ENCODE measurements around the gene EFS. TPM values are rescaled to one million over a fixed set of nuclear protein-coding genes. Genes with fewer than 3 reads are reported as not detected.

EFS gene, protein sequence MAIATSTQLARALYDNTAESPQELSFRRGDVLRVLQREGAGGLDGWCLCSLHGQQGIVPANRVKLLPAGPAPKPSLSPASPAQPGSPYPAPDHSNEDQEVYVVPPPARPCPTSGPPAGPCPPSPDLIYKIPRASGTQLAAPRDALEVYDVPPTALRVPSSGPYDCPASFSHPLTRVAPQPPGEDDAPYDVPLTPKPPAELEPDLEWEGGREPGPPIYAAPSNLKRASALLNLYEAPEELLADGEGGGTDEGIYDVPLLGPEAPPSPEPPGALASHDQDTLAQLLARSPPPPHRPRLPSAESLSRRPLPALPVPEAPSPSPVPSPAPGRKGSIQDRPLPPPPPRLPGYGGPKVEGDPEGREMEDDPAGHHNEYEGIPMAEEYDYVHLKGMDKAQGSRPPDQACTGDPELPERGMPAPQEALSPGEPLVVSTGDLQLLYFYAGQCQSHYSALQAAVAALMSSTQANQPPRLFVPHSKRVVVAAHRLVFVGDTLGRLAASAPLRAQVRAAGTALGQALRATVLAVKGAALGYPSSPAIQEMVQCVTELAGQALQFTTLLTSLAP
- polyA plus RNA-seq, result not detected

DNA sequence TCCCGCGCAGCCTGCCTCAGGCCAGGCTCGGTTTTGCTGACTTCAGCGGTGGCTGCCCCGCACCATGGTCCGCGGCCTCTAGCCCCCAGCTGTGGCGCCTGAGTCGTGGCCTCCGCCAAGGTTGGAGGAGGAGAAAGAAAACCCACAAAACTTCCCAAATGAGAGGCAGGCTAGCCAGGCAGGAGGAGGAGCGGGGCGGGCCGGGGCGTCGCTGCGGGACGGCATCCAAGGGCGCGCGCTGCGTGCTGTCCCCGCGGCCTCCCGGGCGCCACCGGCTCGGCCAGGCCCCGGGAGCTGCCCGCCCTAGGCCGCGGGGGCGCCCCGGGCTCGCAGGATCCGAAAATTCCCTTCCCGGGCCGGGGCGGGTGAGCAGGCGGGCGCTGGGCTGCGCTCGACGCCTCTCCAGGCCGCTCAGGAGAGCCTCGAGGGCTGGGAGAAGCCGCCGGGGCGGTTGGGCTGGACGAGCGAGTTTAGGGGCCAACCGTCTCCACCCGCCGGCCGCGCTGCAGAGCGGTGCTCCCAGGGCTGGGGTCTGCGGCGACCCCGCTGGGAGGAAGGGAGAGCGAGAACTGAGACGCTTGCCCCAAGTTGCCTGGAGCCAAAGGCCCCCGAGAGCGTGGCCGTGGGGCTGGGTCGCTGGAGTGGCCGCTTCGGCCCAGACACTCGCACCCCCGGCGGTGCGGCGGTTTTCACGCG lies at the start of gene EFS:
Gene EFS, minus strand, starts transcription at position 137 of the 696 bp plus-strand sequence. CDS start 147 bp downstream, outside the sequence.
- Mint-ChIP-seq H3K4me1 (no peaks in the 10 kb centered on the region), H3K4me3 (peak within 1 kb of the TSS in 1 of 4 donors; percentile 33), H3K36me3 (no peaks in the 10 kb centered on the region), H3K27ac (no peak within 1 kb of the TSS), H3K9me3 (no peaks in the 10 kb centered on the region), H3K27me3 (peaks cover 23% of the 10 kb centered on the region)

GRCh38 chr14:23414254-23414653 lies 49.3 kb upstream of the EFS start:
- Mint-ChIP-seq H3K4me1 (peaks cover 0 to 1% (median 0%) of the 10 kb centered on the region in 3 donors), H3K36me3 (peaks cover 3% of the 10 kb centered on the region), H3K27me3 (peaks cover 28% of the 10 kb centered on the region), H3K9me3 (peaks cover 0 to 2% (median 0%) of the 10 kb centered on the region in 3 donors), H3K4me3 (no peak overlapping the region), H3K27ac (no peak overlapping the region)

DNA sequence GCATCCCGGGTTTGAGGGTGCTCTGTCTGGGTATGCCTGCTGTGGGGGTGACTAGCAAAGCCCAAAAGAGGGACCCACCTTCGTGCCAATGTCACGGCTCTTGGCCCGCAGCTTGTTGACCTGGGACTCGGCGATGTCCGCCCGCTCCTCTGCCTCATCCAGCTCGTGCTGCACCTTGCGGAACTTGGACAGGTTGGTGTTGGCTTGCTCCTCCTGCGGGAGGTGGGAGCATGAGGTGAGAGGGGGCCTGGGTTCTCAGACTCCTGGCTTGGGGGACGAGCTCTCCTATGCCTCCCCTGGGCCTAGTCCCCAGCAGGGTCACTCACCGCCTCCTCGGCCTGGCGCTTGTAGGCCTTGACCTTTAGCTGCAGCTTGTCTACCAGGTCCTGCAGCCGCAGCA lies 48.7 kb upstream of the EFS start:
- Mint-ChIP-seq H3K27me3 (peaks cover 29% of the 10 kb centered on the region), H3K27ac (no peak overlapping the region), H3K36me3 (peaks cover 3% of the 10 kb centered on the region), H3K4me3 (peak overlapping the region in 1 of 4 donors; percentile 68), H3K9me3 (peaks cover 0 to 2% (median 0%) of the 10 kb centered on the region in 3 donors), H3K4me1 (peaks cover 0 to 1% (median 0%) of the 10 kb centered on the region in 3 donors)

GRCh38 chr14:23411563-23412525 lies 46.9 kb upstream of the EFS start:
- Mint-ChIP-seq H3K9me3 (peaks cover 0 to 2% (median 0%) of the 10 kb centered on the region in 3 donors), H3K27ac (no peak overlapping the region), H3K36me3 (peaks cover 3% of the 10 kb centered on the region), H3K4me1 (no peaks in the 10 kb centered on the region), H3K4me3 (no peak overlapping the region), H3K27me3 (peaks cover 33% of the 10 kb centered on the region)

DNA sequence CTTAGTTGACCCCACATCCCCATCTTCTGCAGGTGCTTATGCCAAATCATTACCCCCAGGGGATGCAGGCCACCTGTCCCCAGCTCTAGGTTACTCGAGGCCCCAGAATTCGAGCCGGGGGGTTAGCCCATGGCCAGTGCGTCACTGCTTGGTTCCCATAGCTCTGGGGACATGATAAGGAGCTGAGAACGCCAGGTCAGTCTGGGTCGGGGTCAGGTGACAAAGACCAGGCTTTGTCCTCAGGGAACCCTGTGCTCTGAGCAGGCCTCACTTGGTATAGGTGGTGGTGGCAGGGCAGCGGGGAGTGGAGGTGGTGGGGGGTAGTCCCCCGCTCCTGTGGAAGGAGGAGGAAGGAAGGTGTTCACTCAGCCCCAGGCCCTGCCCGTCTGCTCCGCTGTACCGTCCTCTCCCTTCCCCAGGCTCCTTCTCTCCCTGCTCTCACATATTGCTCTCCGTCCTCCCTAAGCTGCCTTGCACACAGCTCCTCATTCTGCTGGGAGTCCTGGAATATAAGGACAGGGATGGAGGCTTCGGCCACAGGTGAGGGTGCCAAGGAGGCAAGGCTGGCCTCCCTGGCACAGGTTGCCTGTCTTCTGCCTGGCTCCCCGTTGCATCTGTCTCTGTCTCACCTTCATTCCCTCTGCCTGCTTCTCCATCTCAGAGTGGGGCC lies 45.1 kb upstream of the EFS start:
- Mint-ChIP-seq H3K9me3 (peaks cover 0 to 3% (median 0%) of the 10 kb centered on the region in 3 donors), H3K4me3 (peak overlapping the region in 1 of 4 donors; percentile 65), H3K27me3 (peaks cover 44% of the 10 kb centered on the region), H3K4me1 (peaks cover 0 to 7% (median 0%) of the 10 kb centered on the region in 3 donors), H3K27ac (no peak overlapping the region), H3K36me3 (peaks cover 3% of the 10 kb centered on the region)

DNA sequence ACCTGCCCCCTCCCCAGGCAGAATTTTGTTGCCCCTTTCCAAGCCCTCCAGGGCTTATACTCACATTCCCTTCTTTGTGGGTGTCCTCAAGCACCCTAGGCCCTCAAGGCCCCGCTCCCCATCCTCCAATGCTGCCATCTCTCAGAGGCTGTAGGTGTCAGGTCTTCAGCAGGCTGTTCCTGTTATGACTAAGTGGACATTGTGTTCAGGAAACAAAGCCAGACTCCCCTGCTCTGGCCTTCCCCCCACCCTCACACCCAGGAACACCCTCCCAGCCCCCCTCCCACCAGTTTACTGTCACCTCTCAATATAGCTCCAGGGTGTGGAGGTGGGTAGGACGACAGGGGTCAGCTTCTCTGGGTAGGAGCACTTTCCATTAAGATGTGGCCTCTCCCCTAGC lies 44.5 kb upstream of the EFS start:
- H3K27me3 Mint-ChIP-seq, result peaks cover 48% of the 10 kb centered on the region
- peaks cover 0 to 3% (median 0%) of the 10 kb centered on the region in 3 donors for H3K9me3 Mint-ChIP-seq
- no peak overlapping the region for H3K27ac Mint-ChIP-seq
- no peak overlapping the region for H3K4me3 Mint-ChIP-seq
- peaks cover 3% of the 10 kb centered on the region for H3K36me3 Mint-ChIP-seq
- peaks cover 0 to 7% (median 0%) of the 10 kb centered on the region in 3 donors for H3K4me1 Mint-ChIP-seq

- Mint-ChIP-seq H3K4me1 (peaks cover 0 to 7% (median 0%) of the 10 kb centered on the region in 3 donors), H3K4me3 (no peak overlapping the region), H3K27me3 (peaks cover 52% of the 10 kb centered on the region), H3K9me3 (peaks cover 0 to 3% (median 0%) of the 10 kb centered on the region in 3 donors), H3K36me3 (peaks cover 3% of the 10 kb centered on the region), H3K27ac (no peak overlapping the region)
These were observed 43.3 kb upstream of the EFS start for GRCh38 chr14:23408307-23408630.

DNA sequence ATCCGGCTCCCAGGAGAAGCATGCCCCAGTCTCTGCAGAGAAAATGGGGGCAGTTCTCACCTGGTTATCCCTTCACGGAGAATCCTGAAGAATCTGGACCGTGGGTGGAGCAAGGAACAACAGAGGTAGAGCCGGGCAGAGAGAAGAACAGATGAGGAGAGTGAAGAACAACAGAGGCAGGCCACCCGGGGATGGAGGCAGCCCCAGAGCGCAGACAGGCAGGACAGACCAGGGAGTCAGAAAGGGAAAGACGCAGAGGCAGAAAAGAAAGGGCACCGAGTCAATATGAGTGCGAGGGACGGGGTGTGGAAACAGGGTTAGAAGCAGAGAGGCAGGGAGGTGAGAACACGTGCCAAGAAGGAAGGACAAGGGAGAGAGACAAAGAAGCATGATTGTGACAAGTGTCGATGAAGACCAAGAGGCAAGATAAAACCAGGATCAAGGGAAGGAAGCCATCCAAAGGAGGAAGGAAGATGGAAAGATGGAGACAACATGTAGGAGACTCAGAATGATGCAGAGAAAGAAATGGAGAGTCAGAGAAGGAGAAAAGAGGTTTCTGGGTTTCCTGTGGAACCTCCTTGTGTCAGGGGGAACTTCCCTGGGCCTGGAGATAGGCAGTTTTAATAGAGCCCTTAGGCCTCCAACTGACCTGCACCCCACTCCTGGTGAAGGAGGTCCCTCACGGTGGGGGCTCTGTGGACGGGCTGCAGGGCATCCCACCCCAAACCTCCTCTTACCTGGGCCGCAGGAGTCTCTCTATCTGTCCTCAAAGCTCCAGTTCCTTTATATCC lies 42.7 kb upstream of the EFS start, which contains the start of gene MYH6:
Gene MYH6, minus strand, starts transcription at position 758 of the 791 bp plus-strand sequence. CDS start 1,050 bp downstream, outside the sequence.
- Mint-ChIP-seq H3K27me3 (peaks cover 52% of the 10 kb centered on the region), H3K4me1 (peaks cover 0 to 7% (median 0%) of the 10 kb centered on the region in 3 donors), H3K36me3 (peaks cover 3% of the 10 kb centered on the region), H3K27ac (no peak within 1 kb of the TSS), H3K9me3 (peaks cover 0 to 3% (median 0%) of the 10 kb centered on the region in 3 donors), H3K4me3 (peak within 1 kb of the TSS in 1 of 4 donors; percentile 28)

DNA sequence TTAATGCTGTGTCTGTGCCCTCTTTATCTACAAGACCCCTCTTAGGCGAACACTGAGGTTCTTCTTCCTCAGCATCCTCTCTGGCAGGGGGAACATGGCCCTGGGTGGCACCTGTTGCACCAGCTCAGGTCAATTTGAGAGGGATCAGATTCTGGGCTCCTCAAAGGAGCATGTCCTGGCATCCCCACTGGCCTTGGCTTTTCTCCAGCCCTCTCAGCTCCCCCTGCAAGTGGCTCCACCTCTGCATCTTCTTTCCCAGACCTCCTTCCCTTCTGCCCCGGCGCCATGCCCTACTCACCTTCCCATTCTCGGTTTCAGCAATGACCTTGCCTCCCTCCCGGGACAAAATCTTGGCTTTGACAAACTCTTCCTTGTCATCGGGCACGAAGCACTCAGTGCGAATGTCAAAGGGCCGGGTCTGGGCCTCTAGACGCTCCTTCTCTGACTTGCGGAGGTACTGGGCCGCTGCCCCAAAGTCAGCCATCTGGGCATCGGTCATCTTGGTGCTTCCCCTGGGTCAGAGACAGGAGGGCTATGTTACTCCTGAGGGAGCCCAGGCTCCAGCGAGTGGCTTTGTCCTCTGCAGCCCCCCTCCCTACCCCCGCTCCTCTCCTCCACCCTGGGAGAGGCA lies 41.9 kb upstream of the EFS start:
- no peak overlapping the region for H3K27ac Mint-ChIP-seq
- peaks cover 52% of the 10 kb centered on the region for H3K27me3 Mint-ChIP-seq
- H3K4me1 Mint-ChIP-seq, result peaks cover 0 to 7% (median 0%) of the 10 kb centered on the region in 3 donors
- peaks cover 3% of the 10 kb centered on the region for H3K36me3 Mint-ChIP-seq
- H3K4me3 Mint-ChIP-seq, result no peak overlapping the region
- H3K9me3 Mint-ChIP-seq, result peaks cover 0 to 3% (median 0%) of the 10 kb centered on the region in 3 donors

DNA sequence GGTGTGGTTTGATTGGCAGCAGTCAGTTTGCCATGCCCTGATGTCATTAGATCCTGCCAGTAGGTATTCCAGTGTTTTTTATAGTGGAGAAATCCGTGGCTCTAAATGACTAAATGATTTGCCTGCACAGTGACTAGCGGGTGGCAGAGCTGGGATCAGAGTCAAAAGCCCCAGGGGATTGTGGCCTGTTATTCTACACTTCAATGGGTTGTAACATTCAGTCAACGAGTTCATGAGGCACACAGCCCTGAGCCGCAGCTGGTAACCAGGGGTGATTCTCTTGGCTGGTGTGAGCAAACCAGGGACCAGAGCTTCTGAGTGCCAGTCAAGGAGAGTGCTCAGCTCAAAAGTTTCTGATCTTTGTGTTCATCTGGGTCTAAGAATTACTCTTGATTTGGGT lies 41.3 kb upstream of the EFS start:
- Mint-ChIP-seq H3K27ac (no peak overlapping the region), H3K4me3 (no peak overlapping the region), H3K36me3 (peaks cover 3% of the 10 kb centered on the region), H3K9me3 (peaks cover 0 to 3% (median 0%) of the 10 kb centered on the region in 3 donors), H3K4me1 (peaks cover 0 to 7% (median 0%) of the 10 kb centered on the region in 3 donors), H3K27me3 (peaks cover 51% of the 10 kb centered on the region)

DNA sequence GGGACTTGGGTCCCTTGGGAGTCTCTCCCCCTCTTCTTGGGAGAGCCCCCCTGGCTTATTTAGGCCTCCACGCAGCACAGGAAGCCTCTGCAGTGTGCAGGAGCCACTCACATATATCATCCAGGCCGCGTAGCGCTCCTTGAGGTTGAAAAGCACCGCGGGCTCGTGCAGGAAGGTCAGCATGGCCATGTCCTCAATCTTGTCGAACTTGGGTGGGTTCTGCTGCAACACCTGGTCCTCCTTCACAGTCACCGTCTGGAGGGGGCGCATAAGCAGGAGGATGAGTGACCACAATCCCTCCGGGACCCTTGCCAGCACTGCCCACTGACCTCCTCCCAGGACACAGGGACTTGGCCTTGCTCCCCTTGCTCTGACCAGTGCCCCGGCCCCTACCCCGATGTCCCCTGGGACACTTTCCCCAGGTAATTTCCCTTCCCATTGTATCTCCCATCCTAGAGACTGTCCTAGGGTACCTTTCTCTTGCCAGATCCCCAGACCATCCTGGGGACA lies 40.6 kb upstream of the EFS start:
- no peak overlapping the region for H3K27ac Mint-ChIP-seq
- peaks cover 0 to 7% (median 0%) of the 10 kb centered on the region in 3 donors for H3K4me1 Mint-ChIP-seq
- H3K9me3 Mint-ChIP-seq, result peaks cover 0 to 3% (median 0%) of the 10 kb centered on the region in 3 donors
- H3K36me3 Mint-ChIP-seq, result no peaks in the 10 kb centered on the region
- H3K27me3 Mint-ChIP-seq, result peaks cover 44% of the 10 kb centered on the region
- H3K4me3 Mint-ChIP-seq, result no peak overlapping the region

- H3K4me1 Mint-ChIP-seq, result peaks cover 0 to 7% (median 0%) of the 10 kb centered on the region in 3 donors
- peaks cover 43% of the 10 kb centered on the region for H3K27me3 Mint-ChIP-seq
- no peak overlapping the region for H3K27ac Mint-ChIP-seq
- peaks cover 0 to 3% (median 0%) of the 10 kb centered on the region in 3 donors for H3K9me3 Mint-ChIP-seq
- H3K4me3 Mint-ChIP-seq, result no peak overlapping the region
- no peaks in the 10 kb centered on the region for H3K36me3 Mint-ChIP-seq
These were observed 40.1 kb upstream of the EFS start for GRCh38 chr14:23405096-23405495.
